Pancreas (tissue), 10 donors: Measurements from ENCODE around the gene DHX34. TPM values are rescaled to one million over a fixed set of nuclear protein-coding genes. Genes with fewer than 3 reads are reported as not detected.

Experiments
- ATAC-seq, 4 donors: fragments of 200-7000 bp; cut with Tn5 transposase; one replicate each; pipeline versions ENCODE4 v1.8.0 to v1.9.1; 2020; ENCODE audit warnings: mild to moderate bottlenecking in 4 of 4, moderate library complexity in 4 of 4
- DNase-seq, 6 donors: peaks; one replicate each; pipeline ENCODE4 v3.0.0-alpha.2; 2020
- FAIRE-seq: peaks from 2 replicates; lab custom pipeline; 2012; peaks lifted over from hg19 to GRCh38; lab: Jason Lieb, UNC
- H3K27ac ChIP-seq, 4 donors: fragments of 200-600 bp; sonication (generic); 1 replicate in 3 of 4; 2 replicates in 1 of 4; pipeline versions ENCODE4 v1.5.0 to v1.8.0; 2020
- H3K27me3 ChIP-seq, 4 donors: fragments of 200-600 bp; one replicate each; pipeline ENCODE4 v1.8.0; 2021
- H3K36me3 ChIP-seq, 3 donors: fragments of 200-600 bp; sonication (generic) in 1 of 3; one replicate each; pipeline versions ENCODE4 v1.5.0 to v1.8.0; 2020 to 2021
- H3K4me1 ChIP-seq, 3 donors: fragments of 200-600 bp; one replicate each; pipeline ENCODE4 v1.8.0; 2021
- H3K4me3 ChIP-seq, 4 donors: fragments of 200-600 bp; sonication (generic) in 2 of 4; one replicate each; pipeline versions ENCODE4 v1.5.0 to v1.8.0; 2020 to 2021
- H3K9me3 ChIP-seq, 4 donors: fragments of 200-600 bp; one replicate each; pipeline ENCODE4 v1.8.0; 2021
- WGBS, 2 donors: extraction: QIAGEN DNeasy Blood & Tissue Kit; methylation state at CpG; one replicate each; pipeline ENCODE4 v1.1.7; 2013; 5-methylcytosine and 5-hydroxymethylcytosine counted together
- intact Hi-C, 3 donors: fragments of 100-400 bp; cut with DNase I; formaldehyde crosslinking; loops; one replicate each; pipeline versions ENCODE4 v1.11.1 to v1.14.2; 2022
- polyA plus RNA-seq, 2 donors: library from polyadenylated mRNA; stranded (reverse); fragments of 200-250 nt; gene quantifications; one replicate each; pipeline ENCODE4 v1.2.3, GENCODE V29; 2013
- total RNA-seq, 6 donors: library from RNA; stranded (reverse); fragmentation: NEBNext Ultra II Directional in 4 of 6; extraction: Animal tissue kit (Norgen Biotek cat#: 25700) in 4 of 6; gene quantifications; one replicate each; pipeline versions ENCODE4 v1.2.1 to v1.2.4, GENCODE V29; 2021 to 2023
- TF ChIP-seq, protein P1 (sequence below), 4 donors: fragments of 200-600 bp; sonication (generic) in 3 of 4; IDR thresholded peaks; one replicate each; pipeline versions ENCODE4 v1.5.0 to v1.8.0; 2021; ENCODE audit warnings: antibody characterized with exemption in 4 of 4
- donor health status: healthy with polysubstance abuse.
- donor health status: DM: no; HTN: no; CAD: no; lungs with moderate emphysema.
- donor health status: DM: no; HTN: no; CAD: no.
- donor health status: control.
- donor health status: control.
- donor health status: Bipolar disorder and iron deficiency.
- donor health status: DM: yes; HTN: yes; CAD: no.
- donor health status: DM: no; HTN: no; CAD: no.
- donor health status: DM: no; HTN: no; CAD: no.
- donor health status: DM: yes; HTN: yes; CAD: no.

DHX34 gene
- total and polyA plus RNA-seq, 8 donors: 3.5 to 23.5 (median 5.9) TPM

- intact Hi-C loops: no loop called here
- TF ChIP-seq, protein P1, sequence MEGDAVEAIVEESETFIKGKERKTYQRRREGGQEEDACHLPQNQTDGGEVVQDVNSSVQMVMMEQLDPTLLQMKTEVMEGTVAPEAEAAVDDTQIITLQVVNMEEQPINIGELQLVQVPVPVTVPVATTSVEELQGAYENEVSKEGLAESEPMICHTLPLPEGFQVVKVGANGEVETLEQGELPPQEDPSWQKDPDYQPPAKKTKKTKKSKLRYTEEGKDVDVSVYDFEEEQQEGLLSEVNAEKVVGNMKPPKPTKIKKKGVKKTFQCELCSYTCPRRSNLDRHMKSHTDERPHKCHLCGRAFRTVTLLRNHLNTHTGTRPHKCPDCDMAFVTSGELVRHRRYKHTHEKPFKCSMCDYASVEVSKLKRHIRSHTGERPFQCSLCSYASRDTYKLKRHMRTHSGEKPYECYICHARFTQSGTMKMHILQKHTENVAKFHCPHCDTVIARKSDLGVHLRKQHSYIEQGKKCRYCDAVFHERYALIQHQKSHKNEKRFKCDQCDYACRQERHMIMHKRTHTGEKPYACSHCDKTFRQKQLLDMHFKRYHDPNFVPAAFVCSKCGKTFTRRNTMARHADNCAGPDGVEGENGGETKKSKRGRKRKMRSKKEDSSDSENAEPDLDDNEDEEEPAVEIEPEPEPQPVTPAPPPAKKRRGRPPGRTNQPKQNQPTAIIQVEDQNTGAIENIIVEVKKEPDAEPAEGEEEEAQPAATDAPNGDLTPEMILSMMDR (IDR thresholded peaks at IDR 0.05): no peak
- Histone ChIP-seq H3K27ac (no peak overlapping the region), H3K9me3 (no peaks in the 10 kb centered on the region), H3K4me1 (no peaks in the 10 kb centered on the region), H3K27me3 (no peaks in the 10 kb centered on the region), H3K4me3 (no peak overlapping the region), H3K36me3 (no peaks in the 10 kb centered on the region)
- ATAC-seq (no peak), DNase-seq (no peak), FAIRE-seq (no peak)
- 47 to 48% methylated on average over 24 of the region's 24 CpGs for WGBS, 2 donors
Observed at GRCh38 chr19:47398707-47399597, 49.8 kb downstream of the DHX34 start.

DNA sequence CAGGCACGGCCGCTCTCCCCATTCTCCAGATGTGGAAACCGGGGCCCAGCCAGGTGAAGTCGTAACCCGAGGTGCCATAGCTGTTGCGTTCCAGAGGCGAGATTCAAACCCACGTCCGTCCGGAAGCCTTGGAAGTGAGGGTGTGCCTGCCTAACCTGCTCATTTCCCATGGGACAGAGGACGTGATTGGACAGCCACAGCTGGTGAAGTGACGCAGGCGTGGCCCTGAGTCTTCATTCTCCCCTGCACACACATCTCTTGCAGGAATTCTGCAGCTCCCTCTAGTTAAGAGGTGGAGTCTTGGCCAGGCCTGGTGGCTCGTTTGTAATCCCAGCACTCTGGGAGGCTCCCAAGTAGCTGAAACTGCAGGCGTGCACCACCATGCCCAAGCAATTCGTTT is 53.4 kb downstream of the DHX34 start:
- Histone ChIP-seq H3K4me1 (no peaks in the 10 kb centered on the region), H3K9me3 (no peaks in the 10 kb centered on the region), H3K4me3 (no peak overlapping the region), H3K36me3 (no peaks in the 10 kb centered on the region), H3K27ac (no peak overlapping the region), H3K27me3 (no peaks in the 10 kb centered on the region)
- DNase-seq: no peak
- 67 to 75% methylated on average over 16 of the region's 16 CpGs for WGBS, 2 donors
- no peak for ATAC-seq
- TF ChIP-seq, protein P1 (IDR thresholded peaks at IDR 0.05): no peak
- FAIRE-seq: no peak
- intact Hi-C loops: no loop called here

DNA sequence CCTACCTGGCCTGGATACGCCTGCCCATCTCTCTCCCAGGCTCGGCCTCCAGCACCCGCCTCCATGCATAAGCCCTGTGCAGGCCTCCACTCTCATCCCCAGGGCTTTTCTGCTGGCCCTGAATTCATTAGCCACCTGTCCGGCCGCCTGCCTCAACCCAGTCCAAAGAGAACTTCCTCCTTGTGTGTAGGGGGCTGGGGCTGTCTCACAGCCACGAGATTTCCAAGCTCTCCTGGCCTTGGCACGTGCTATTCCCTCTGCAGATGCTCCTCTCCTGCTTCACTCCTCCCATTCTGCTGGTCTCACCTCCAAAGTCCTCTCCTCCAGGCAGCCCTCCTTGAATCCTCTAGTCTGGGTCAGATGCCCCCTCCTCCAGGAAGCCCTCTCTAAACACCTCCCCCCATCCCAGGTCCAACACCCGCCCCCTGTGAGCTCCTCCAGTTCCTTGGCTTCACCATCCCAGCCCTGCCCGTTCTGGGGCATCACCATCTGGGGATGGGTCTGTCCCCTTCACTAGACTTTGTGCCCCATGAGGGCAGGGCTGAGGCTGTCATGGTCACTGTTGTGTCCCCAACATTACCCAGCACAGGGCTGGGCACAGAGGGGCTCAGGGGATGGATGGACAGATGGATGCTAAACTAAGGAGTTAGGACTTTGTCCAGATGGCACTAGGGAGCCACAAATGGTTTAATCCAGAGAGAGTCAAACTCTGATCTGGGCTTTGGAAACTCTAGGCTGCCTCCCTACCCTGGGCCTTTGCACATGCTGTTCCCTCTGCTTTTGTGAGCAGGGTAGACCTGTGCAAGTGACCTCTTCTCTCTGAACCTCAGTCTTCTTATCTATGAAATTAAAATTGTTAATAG is 55.5 kb downstream of the DHX34 start:
- H3K36me3 ChIP-seq: no peaks in the 10 kb centered on the region
- no peak overlapping the region for H3K4me3 ChIP-seq
- WGBS, 2 donors: 58 to 65% methylated on average over 9 of the region's 9 CpGs
- H3K27me3 ChIP-seq: no peaks in the 10 kb centered on the region
- no peak for DNase-seq
- no peak for ATAC-seq
- H3K27ac ChIP-seq: no peak overlapping the region
- TF ChIP-seq, protein P1 (IDR thresholded peaks at IDR 0.05): no peak
- no peaks in the 10 kb centered on the region for H3K4me1 ChIP-seq
- no peaks in the 10 kb centered on the region for H3K9me3 ChIP-seq
- intact Hi-C loops: no loop called here
- FAIRE-seq: no peak

DNA sequence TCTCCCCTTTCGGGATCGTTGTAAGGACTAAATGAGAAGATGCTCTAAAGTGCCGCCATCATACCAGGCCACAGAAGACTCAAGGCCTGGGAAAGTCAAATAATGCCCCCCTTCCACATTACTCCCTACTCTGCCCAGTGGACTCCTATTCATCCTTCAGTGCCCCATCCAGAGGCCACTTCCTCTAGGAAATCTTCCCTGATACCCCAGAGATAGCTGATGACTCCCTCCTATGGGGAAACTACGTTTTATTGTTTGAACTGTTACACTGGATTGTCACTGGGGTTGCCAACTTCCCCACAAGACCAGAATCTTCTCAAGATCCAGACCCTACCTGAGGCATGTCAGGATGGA is 56.1 kb downstream of the DHX34 start:
- TF ChIP-seq, protein P1 (IDR thresholded peaks at IDR 0.05): no peak
- Histone ChIP-seq H3K4me1 (no peaks in the 10 kb centered on the region), H3K27ac (no peak overlapping the region), H3K9me3 (no peaks in the 10 kb centered on the region), H3K4me3 (no peak overlapping the region), H3K36me3 (no peaks in the 10 kb centered on the region), H3K27me3 (no peaks in the 10 kb centered on the region)
- FAIRE-seq: no peak
- WGBS, 2 donors: 79 to 82% methylated on average over 4 of the region's 4 CpGs
- intact Hi-C loops: no loop called here
- no peak for DNase-seq
- no peak for ATAC-seq
